OCI-LY3 (cell line): Measurements from ENCODE around the gene PPFIBP2.

ENCODE experiments used
- CTCF ChIP-seq: fragments of 200-600, 300-600 bp; sonication (generic); IDR thresholded peaks from 2 replicates; pipeline ENCODE4 v1.5.1; 2014; ENCODE audit warnings: antibody characterized with exemption, low read length, low read depth
- EZH2phosphoT487 ChIP-seq: fragments of 200-600 bp; shearing (Covaris generic); IDR thresholded peaks from 2 replicates; pipeline ENCODE4 v1.6.1; 2018; ENCODE audit warnings: antibody characterized with exemption, mixed run types, low read depth

- TF ChIP-seq CTCF, result no peak
- no peak for TF ChIP-seq EZH2phosphoT487
Observed at GRCh38 chr11:7639643-7640025, 125.8 kb downstream of the PPFIBP2 start.
